GM21737 (cell line): Measurements from ENCODE around the gene BIN1.

Experiments used
- ATAC-seq: cut with Tn5 transposase; IDR thresholded peaks from one replicate; pipeline ENCODE4 v1.9.1; 2021; ENCODE audit warnings: mild to moderate bottlenecking, moderate library complexity; ENCODE audit not compliant: unreplicated experiment

The BIN1 gene

DNA sequence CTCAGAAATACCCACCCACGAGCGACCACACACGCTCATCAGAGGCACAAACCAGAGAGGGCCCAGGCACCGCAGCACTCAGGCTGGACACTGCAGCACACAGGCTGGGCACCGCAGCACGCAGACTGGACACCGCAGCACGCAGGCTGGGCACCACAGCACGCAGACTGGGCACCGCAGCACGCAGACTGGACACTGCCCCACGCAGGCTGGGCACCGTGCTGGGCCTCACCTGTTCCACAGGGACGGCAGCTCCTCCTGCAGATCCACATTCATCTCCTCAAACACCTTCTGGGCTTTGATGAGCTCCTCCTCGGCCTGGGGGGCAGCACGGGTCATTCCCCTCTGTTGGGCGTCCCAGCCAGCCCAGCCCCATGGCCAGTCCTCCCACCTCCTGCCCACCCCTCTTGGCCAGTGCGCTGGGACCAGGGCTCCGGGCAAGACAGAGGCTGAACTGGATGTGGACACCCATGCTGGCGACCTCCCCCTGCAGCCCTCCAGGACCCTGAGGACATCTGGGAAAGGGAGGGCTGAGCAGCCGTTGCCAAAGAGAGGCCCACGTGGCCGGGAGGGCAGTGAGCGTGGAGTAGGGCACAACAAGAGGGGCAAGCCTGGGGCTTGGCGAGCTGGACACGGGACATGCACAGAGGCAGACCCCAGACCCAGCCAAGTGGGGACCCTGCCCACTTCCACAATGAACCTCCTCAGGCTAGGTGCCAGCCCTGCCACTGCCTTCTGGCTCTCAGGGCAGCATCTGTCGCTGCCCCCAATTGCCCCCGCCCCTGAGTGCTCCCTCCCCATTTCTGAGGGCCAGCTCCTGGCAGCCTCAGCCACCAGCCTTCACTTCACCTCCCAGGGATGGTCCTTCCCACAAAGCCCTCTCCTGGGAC lies 43.0 kb downstream of the BIN1 start:
- no peak for ATAC-seq

DNA sequence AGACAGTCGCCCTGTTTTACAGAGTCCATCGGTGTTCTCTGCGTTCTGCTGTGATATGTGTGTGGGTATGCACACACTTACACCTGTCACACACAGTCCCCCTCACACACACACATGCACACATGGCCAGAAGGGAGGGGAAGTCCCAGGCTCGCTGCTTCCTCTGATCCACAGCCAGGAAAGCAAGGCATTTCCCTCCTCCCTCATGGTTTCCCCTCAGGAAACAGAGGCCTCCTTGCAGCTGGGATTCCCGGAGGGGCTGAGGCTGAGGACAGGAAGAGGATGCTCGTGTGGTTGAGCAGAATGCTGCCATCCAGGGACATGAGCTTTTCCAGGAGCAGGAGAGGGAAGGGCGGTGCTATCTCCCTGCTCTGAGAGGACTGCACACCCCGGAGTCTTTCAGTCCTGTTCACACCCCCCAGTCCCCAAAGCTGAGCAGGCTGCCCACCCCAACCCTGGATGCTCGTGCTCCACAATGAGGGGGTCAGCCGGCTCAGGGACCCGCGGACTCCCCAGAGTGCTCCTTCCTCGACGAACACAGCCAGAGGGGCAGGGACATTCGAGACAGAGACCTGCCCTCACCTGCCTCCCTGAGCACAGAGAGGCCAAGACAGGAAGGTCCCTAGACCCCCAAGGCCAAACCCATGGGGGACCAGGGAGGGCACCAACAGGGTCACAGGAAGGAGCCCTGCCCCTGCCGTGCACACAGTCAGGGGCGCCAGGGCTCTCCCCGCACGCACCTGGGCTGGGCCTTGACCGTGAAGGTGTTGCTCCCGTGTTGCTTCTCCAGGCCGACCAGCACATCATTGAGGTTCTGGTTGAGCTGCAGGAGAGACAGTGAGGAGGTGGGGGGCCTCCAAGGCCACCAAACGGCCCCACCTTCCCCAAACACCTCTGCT lies 45.3 kb downstream of the BIN1 start:
- ATAC-seq, result no peak

DNA sequence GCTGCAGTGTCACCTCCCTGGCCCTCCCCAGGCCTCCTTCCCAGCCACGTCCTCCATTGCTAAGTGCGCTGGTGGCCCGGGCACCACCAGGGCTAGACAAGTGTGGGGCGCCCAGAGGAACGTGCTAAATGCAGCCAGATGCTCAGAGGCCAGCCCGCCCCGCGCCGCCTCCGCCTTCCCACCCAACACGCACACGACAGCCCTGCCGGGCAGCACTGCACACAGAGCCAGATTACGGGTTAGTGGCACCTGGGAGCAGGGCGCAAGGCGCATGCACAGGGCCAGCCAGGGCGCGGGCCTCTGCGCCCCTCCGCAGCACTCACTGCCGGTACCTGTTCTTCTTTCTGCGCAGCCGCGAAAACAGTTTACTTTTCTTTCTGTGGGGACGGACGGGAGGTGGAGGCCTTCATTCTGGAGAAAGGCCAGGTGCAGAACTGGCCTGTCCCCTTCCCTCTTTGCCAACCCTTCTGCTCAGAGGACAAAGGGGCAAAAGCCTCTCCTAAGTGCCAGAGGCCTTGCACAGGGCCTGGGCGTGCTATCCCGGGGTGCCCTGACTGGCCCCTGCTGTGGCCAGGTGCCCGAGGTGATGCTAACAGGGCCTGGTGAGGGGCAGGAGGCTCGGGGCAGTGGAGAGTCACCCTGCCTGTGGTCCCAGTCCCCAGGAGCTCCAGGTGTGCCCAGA lies 46.5 kb downstream of the BIN1 start:
- ATAC-seq, result no peak

DNA sequence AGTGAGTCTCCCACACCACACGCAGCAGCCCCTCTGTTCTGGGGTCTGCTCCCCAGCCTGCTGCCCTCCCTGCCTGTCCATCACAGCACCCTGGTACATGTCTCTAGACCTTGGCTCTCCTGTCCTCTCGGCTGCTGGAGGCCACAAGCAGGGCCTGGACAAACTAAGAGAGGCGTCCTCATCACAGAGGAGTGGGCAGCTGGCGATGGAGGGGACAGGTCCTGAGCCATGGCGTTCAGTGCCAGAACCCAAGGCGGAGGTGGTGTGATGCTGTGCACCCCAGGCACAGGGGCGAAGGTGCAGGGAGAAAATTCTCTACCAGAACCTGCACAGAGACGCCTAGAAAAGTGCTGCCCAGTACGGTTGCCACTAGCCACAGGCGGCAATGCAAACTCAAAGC lies 47.4 kb downstream of the BIN1 start:
- ATAC-seq, result no peak

DNA sequence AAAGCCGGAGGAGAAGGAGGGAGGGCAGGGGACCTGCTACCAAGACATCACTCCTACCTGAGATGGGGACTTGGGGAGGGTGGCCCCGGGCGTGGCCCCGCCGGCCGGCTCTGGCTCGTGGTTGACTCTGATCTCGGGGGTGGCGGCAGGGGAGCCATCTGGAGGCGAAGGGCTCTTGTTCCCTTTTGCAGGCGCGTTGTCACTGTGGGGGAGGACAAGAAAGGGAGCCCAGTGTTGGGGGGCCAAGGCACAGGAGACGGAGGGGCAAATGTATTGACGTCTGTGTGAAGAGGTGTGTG lies 48.1 kb downstream of the BIN1 start:
- ATAC-seq, result no peak

DNA sequence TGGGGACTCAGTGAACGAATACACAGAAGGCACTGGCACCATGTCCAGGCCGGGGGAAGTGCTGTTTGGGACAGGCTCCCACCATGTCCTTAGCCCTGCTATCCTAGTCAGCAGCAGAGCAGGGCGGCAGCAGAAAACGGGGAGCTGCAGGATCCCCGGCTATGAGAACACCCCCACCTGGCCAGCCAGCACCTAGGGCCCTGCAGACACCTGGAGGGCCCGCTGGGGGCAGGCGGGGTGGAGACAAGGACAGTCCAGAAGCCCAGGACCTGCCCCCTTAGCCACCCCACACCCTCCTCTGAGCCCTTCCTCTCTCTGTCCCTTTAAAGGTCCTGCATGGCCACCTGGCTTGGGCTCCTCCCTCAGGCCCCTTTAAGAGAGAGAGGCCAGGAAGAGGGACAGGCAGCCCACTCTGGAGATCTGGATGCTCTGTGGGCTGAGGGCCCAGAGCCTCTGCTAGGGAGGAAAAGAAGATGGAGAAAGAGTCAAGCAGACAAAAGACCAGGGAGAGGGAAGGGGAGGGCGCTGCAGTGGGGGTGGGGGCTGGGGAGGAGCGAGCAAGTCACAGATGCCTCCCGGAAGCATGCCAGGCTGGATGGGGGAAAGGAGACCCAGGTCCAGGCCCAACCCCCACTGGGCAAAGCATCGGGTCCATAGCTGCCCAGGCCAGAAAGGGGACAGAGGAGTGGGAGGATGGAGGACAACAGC lies 48.6 kb downstream of the BIN1 start:
- no peak for ATAC-seq

DNA sequence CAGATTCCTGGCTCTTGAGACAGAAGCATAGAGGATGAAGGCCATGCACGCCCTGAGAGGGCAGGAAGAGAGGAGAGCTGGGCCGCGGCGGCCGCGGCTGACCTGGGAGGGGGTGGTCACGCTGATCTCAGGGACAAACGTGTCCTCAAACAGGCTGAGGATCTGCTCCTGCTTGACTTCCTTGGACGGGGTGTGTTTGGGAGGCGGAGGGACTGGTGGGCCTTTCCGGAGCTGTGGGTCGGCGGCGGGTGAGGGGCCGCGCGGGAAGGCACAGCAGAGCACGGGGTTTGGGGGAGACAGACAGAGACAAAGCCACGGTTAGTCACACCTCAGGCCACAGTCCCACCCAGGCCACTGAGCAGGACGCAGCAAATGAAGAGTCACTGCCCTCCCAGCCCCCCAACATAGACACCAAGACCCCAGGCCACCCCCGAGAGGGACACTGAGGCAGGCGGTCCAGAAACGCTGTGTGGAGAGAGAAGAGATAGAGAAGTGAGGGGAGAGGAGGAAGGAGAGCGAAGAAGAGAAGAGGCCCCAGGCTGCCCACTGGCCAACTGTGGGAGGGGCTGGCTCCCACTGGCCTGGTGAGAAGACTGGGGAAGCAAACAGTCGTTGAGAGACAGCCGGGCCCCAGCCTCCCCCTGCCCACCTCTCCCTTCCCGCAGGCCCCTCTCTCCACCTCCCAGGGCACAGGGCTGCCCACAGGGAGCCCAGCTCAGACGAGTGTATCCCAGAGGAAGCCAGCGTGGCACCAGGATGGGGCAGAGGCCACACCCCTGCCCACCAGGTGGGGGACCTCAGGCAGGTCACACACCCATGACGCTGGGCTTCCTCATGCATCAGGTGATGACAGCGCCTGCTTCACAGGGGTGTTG lies 49.3 kb downstream of the BIN1 start:
- no peak for ATAC-seq

DNA sequence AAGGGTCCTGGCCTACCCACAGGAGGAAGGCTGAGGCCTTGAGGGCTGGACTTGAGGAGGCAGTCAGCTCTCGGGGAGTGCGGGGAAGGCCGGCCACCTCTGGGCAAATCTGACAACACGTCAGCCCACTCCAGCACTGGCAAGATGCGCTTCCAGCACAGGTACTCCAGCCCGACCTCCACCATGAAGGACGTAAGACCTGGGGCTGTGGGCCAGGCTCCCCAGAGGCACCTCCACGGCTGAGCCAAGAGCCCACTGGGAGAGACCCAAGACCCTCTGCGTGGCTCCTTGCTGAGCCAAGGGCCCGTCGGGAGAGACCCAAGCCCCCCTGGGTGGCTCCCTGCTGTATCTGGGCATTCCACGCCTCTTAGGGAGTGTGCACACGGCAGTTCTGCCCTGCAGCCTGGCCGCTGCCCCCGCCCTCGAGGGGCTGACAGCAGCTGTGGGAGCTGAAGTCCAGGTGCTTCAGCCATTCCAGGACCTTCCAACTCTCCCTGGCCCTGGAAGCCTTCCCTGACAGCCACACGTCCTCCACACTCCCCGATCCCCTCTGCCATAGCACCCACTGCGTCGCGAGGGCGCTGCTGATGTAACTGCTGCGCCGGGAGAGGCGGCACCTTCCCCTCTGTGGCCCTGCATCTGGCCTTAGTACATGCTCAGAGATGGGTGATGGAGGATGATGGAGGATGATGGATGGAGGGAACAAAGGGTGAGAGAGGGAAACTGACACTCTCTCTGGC lies 50.2 kb downstream of the BIN1 start:
- ATAC-seq, result no peak

DNA sequence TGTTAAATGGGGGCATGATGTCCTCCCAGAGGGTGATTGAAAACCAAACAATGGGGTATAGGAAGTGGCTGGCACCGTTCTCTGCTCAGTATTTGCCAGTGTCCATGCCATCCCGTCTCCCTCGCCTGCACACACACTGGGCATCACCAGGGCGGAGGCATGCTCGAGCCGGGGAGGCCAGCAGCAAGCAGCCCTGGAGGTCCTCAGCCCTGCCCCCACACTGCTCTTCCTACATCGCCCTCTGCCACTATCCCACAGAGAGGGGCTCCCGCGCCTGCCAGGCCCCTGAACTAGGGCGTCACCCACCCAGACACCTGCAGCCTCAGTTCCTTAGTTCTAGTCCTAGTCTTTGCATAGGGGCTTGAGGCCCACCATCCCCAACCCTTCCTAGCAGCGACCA lies 50.9 kb downstream of the BIN1 start:
- ATAC-seq, result no peak

DNA sequence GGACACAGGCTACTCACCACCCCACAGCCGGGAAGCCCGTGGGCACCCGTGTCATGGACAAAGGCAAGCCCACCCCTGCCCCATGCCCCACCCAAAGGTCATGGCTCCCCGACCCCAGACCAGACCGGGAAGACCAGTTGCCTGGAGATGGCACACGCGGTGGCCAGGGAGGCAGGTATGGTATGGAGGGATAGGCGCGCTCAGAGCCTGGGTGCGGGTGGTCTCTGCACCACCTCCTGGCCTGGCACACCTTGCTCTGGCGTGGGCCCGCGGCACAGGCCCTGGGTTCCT lies 51.2 kb downstream of the BIN1 start:
- ATAC-seq, result no peak

DNA sequence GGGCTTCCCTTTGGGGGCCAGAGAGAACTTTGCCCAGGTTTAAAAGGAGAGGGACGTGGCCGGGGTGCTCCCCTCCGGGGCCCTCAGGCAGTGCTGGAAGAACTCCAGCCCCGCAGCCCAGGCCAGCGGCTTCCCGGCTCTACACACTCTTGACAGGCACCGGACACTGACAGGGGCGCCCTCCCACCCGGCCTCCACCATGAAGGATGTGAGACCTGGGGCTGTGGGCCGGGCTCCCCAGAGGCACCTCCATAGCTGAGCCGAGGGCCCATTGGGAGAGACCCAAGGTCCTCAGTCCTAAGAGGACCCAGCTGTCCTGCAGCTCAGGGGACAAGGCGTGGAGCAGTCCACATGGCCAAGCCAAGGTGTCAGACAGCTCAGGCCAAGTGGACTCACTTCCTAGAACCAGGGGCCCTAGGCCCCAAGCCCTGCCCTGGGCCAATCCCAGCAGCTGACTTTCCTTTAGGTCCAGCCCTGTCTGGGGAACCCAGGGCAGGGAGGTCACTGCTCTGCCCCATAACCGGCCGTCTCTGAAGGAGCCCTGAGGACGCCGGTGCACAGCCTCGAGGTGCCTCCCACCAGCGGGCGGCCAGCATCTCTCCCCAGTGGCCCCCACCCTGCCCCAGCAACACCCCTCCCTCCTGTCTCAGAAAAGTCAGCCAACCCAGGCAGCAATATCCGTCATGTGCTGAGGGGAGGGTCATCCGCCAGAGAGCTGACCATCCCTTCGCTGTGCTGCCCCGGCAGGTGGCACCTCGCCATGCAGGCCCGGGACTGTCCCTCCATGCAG lies 51.8 kb downstream of the BIN1 start:
- ATAC-seq, result no peak

DNA sequence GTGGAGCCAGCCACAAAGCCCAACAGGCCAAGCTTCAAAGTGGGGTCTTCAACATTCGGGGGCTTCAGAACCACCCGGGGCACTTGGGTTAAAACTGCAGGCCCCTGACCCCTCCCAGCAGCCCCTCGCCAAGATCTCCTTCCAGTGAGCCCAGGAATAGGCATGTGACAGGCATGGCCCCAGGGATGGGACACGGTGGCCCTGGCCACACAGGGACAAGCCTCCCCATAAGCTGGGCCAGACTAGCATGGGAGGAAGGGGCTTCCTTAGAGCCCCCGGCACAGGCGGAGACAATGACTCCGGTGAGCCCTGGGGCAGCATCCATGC lies 52.4 kb downstream of the BIN1 start:
- no peak for ATAC-seq

DNA sequence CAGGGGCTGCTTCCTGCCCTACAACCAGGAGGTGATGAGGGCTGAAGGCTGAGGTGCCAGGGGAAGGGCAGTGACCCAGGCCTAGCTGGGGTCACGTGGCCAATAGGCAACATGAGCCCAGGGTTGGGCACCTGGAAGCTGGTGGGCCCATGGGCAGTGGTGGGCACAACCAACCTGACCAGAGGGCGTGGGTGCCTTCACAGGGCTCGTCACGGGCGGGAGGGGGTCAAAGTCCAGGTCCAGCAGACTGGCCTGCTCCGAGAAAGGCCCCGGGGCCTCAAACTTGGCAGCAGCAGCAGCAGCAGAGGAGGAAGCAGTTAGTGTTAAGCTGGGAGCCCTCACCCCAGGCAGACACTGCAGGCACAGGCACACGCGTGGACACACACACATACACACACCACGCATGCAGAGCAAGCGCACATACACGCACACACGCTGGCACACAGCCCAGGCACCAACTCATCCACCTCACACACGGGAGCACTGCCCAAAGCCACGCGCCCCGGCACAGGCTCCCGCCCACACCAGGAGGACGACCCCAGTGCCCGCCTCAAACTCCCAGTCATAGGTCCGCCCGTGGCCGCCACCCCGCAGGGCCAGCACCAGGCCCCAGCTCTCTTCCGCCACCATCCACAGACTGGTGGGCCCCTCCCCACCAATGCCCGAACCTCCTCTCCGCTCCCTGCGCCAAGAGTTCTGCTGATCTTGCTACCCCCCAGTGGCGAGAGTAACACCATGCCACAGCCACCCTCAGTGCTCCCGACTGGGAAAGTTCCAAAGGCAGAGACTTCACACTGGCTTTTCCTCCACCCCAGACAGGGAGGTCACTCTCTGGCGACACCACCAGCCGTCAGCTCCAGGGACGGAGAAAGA lies 53.0 kb downstream of the BIN1 start:
- no peak for ATAC-seq

DNA sequence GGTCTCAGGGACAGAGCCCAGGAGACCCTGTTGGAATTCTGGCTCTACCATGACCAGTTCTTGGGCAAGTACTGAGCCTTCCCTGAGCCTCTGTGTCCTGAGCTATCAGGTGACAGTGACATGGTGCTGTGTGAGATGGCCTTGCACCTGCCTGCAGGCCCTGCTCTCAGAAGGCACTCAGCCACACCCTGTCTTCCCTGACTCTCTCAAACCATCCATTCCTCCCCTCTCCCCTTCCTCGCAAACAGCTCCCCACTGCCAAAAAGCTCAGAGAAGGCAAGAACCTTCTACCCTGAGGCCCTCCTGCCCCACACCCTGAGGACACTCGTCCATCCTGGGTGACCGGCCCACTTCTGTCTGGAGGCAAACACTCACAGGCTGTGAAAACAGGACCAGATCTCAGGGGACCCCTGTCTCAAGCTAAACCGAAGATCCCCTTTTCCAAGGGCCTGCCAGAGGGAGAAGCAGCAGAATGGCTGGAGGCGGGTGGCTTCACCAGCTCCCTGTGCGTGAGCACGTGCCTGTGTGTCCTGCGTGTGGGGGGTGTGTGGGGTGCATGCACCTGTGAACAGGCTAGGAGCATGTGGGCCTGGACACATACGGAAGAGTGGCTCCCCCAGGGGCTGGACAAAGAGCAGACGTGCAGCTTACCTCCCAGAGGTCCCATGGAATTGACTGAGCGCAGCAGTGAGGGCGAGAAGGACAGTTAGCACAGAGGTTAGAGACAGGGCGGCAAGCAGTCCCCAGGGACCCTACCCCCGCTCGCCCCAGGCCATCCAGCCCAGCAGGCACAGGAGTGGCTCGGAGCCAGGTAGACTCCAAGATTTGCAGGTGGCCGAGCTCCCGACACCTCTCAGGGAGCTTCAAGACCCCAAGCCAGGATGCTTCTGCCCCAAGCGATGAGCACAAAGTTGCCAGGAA lies 53.9 kb downstream of the BIN1 start:
- ATAC-seq, result no peak

DNA sequence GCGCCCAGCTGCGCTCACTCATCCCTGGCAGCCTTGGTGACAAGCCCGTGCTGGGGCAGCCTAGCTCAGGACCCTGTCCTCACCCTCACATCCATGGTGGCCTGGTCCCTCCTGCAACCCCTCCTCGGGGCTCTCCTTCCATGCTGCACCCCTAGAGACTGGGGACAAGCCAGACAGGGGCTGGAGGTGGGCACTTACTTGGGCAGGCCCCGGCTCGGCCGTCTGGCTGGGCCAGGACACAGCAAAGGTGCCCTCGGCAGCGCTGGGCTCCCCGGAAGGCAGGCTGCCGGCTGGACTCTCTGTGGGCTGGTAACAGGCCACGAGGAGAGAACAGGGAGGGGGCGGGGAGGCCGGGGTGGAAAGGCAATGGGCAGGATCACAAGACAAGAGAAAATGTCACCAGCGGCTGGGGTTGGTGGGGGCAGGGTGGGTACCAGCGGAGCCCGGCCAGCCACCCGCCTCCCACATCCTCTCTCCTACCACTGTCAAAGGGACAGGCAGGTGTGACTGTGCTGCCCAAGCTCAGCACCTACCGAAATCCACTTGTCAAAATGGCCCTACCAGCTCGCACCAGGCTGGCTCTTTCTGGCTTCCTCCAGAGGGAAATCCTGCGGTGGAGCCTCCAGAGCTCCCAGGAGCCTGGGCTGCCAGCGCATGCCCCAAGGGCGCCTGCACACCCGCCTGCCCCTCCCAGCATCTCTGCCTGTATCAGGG lies 54.7 kb downstream of the BIN1 start:
- ATAC-seq, result no peak
